RCC 7860 (cell line): ENCODE data around the gene CDKN2B-AS1.

Experiments
- DNase-seq: peaks from one replicate; pipeline ENCODE4 v3.0.0-alpha.2; 2015; ENCODE audit warnings: low spot score
- FAIRE-seq: peaks from 2 replicates; lab custom pipeline; 2012; peaks lifted over from hg19 to GRCh38; lab: Jason Lieb, UNC

The CDKN2B-AS1 gene

GRCh38 chr9:22114956-22115355, 120.4 kb downstream of the CDKN2B-AS1 start:
- FAIRE-seq = no peak
- DNase-seq = no peak

- DNase-seq = no peak
- no peak for FAIRE-seq
These were observed 122.2 kb downstream of the CDKN2B-AS1 start for GRCh38 chr9:22116758-22117157.

DNA sequence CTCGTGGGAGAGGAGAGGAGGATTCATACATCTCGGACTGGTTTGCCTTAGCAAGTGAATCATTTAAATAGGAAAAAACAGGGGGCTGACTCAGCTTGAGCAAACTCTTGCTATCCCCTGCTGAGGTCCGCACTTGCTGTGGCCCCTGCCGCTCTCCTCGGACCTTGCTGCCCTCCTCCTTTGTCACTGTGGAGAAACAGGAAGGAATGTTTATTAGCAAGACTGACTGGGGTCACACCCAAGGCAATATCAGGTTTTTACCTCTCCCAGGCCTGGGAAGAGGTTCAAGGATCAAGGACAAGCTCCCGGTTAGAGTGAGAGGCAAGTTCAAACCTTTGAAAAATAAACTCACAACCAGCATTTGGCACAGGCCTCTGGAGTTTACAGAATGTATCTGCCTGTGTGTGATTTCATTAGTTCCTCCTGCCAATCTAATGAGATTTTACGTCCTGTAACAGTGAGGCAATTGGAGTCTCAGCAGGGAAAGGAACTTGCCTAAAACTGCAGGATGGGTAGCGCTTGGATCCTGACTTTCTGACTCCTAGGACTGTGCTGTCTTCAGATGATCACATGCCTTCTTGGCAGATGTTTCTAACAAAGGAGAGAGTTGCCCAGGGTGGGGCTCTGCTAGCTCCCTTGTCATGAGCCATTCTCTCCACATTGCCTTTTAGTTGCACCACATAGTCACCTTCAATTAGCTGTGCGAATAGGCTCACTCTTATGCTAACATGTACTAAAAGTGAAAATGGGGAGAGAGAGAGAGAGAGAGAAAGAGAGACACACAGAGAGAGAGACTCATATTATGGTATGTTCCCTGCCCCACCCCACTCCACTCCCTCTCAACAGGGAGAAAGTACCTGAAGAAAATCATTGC, 123.2 kb downstream of the CDKN2B-AS1 start:
- FAIRE-seq = no peak
- DNase-seq = no peak

DNA sequence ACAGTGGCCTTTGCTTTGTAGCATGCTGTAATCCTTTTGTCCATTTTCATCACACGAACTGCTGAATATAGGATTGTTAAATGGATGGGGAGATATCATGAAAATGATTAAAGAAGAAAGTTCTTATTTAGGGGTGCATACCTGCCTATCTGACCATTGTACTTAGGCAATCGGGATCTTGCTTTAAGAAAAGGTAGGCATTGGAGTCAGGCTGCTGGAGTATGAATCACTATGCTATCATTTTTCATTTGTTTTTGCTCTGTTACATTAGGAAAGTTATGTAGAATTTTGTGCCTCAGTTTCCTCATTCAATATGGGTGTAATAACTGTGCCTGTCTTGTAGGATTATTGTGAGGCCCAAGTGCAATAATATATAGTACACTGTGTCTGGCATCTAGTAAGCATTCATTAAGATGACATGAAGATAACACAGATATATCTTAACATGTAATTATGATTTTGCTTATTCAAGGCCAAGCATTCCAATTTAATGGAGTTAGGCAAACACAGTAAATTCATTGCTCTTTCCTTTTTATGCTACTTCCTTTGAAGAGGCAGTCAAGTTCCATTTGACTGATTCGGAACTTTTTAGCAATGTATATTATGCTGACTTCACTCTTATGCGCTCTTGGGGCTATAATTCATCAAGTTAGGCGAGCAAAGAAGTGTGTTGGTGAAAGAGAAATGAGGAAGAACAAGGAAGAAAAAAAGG, 124.4 kb downstream of the CDKN2B-AS1 start:
- DNase-seq (no peak), FAIRE-seq (no peak)

DNA sequence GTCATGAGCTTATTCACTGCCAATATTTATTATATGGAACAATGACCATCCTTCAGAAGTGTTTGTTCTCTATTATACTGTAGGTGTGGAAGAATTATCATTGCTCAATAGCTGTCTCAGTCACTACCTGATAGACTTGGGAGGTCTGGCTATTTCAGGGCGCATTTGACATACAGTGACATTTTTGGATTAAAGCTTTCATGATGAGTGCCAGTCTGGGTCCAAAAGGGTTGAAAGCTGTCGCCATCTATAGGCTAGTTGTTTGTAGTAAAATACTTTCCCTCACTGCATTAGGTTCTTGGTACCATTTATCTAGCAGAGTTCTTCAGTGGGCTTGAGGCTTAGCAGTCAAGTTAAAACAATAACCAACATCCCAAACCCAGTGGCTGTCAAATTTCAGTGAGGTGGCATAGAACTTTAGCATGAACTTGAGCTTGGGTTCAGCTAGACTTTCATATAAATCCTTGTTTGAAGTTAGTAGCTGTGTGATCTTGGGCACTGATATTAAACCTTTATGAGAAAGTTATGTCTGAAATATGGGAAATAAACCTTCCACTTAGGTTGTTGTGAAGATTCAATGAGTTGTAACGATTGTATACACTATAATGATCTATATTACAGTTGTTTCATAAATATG, 125.0 kb downstream of the CDKN2B-AS1 start:
- DNase-seq (no peak), FAIRE-seq (no peak)

DNA sequence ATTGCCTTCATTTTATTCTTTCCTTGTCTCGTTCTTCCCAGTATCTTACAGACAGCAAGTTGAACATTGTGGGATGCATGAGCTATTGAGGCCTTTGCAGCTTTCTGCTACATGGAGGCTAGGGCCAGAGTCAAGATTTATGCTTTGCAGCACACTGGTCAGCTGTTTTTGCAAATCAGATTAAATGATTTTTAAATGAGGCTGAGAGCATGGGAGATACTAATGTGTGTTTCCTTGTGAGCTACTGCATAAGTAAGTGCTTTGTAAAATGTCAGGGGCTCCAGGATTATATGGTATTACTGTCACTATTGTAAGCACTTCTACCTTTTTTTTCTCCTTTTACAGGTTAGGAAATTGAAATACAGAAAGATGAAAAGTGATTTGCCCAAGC, 125.6 kb downstream of the CDKN2B-AS1 start:
- DNase-seq (no peak), FAIRE-seq (no peak)

- DNase-seq (no peak), FAIRE-seq (no peak)
These were observed 126.0 kb downstream of the CDKN2B-AS1 start for GRCh38 chr9:22120595-22120994.

DNA sequence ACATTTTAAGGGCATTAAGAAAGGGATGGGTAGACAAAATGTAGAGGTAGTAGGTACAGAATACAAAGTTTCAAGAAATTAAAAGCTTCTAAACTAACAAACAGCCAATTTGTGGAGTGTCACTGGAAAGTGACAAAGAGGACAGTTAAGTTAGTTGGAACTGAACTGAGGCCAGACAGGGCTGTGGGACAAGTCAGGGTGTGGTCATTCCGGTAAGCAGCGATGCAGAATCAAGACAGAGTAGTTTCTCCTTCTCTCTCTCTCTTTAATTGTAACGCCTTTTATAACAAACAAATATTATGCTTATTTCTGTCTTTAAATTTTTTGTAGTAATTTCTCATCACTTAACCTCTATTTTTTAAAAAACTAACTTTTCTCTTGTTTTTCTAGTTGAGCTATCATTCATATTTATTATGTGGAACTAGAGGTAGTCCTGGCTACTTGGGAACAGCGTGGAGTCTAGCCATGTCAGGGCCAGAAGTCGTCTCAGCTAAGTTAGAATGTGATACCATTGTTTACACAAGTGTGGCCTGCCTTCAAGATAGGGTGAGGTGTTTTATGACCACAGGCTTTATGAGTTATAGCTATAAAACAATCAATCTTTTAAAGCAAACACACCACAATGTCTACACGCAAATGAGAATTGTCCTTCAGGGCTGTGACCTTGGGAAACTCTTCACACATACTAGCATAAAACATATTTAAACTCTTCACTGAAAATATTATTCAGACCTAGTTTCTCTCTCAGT, 129.8 kb downstream of the CDKN2B-AS1 start:
- DNase-seq (no peak), FAIRE-seq (no peak)

DNA sequence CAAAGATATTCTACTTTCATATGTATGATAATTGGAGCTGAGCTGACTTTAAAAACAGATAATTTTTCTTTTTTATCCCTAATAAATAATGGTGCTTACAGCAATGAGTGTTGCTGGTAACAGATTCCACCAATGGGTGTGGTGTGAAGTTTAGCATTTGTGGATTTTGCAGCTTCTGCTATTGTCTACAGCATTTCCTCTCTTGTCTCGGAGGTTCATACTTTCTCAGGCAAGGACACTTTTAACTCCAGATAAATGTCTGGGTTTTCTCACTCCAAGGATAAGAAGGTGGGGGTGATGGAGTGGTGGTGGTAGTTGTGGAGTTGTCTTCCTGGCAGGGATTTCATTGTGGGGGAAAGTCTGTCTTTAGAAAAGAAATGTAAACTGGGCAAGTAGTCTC, 134.5 kb downstream of the CDKN2B-AS1 start:
- DNase-seq (no peak), FAIRE-seq (no peak)

- FAIRE-seq (no peak), DNase-seq (no peak)
These were observed 135.0 kb downstream of the CDKN2B-AS1 start for GRCh38 chr9:22129633-22130032.

DNA sequence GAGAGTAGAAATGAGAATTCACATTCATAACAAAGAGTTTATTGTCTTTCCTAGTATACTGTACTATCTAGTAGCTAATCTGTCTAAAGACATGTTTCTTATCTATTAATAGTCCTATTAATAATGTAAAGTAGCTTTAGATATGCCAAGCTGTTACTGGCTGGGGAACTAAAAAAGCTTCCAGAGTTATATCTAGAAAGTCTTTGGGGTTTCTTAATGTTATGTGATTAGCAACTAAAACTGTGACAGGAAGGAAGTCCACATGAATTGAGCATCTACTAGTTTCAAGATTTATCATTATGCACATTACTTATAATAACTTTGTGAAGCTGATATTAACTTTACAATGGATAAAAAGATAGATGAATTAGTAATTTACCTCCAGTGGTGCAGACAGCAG, 137.2 kb downstream of the CDKN2B-AS1 start:
- FAIRE-seq (no peak), DNase-seq (no peak)

GRCh38 chr9:22134390-22134789, 139.8 kb downstream of the CDKN2B-AS1 start:
- FAIRE-seq = no peak
- DNase-seq = no peak

DNA sequence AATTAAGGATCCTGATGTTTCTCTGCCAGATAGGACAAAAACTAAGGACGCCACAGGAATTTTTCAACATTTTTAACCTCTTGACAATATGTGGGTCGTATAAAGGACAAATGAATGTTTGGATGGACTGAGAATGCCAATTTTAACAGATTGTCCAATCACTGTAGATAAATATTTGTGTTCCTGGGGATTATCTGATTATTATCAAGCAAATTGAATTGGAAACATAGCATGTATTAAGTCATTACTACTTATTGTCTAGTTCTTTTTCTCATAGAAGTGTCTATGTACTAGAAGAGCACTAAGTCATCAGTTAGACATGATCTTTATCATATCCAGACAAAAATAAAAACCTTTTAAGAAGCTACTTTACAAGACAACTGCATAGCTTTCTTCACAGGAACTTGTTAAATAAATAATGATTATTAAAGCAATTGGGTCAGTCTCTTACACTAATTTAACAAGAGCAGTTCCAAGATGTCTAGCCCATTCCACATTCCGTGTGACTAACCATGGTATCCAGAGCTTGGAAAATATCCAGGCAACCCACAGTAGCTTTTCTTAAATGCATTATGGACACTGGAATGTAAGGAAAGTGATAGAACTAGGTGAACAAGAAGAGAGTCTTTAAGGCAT, 142.0 kb downstream of the CDKN2B-AS1 start:
- FAIRE-seq = peak; percentile 60

DNA sequence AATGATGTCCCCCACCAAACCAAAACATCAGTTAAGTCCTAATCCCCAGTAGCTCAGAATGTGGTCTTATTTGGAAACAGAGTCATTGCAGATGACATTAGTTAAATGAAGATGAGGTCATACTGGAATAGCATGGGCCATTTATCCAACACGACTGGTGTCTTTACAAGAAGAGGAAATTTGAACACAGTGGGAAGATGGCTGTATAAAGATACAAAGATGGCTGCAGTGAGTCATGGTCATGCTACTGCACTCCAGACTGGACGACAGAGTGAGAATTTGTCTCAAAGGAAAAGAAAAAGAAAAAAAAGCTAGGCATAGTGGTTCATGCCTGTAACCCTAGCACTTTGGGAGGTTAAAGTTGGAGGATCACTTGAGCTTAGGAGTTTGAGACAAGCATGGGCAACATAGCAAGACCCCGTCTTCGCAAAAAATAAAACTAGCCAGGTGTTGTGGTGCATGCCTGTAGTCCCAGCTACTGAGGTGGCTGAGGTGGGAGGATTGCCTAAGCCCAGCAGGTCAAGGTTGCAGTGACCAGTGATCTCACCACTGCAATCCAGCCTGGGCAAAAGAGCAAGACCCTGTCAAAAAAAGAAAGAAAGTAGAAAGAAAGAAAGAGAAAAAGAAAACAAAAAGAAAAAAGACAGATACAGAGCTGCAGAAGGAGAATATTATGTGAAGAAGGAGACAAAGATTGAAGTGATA, 144.5 kb downstream of the CDKN2B-AS1 start:
- no peak for FAIRE-seq
- peak; percentile 2 for DNase-seq

More for the DNA sequence above, 142.0 kb downstream of the CDKN2B-AS1 start:
- DNase-seq = peak; percentile 22

DNA sequence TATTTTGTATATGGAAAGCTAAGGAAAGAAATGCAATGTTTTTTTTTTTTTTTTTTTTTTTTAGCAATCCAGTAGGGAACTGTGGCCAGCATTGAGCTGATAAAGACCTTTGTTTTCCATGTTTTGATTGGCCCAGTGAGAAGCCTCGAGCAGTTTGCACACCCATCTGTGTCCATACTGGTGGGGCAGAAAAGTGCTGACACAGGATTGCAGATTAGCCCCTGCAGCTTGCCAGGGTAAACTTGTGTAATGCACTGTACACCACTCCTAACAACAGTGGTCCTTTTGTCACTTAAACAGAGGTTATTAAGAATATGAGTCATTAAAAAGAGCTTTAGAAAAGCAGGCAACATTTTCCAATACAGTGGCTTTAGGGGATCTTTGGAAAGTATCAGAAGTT, 147.3 kb downstream of the CDKN2B-AS1 start:
- FAIRE-seq = no peak
- DNase-seq = peak; percentile 3

DNA sequence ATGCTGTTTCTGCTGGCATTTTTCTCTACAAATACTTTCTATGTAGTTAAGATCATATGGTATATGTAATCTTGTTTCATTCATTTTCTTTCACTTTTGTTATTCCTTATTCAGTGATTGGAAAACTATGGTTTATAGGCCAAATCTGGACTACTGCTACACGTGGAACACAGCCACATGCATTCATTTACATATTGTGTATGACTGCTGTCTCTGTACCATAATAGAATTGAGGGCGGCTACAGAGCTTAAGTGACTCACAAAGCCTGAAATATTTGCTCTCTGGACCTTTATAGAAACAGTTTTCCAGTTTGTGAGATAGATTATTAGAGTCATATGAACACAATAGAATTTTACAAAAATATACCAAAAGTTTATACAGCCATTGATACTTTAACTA, 148.1 kb downstream of the CDKN2B-AS1 start:
- FAIRE-seq (no peak), DNase-seq (no peak)

DNA sequence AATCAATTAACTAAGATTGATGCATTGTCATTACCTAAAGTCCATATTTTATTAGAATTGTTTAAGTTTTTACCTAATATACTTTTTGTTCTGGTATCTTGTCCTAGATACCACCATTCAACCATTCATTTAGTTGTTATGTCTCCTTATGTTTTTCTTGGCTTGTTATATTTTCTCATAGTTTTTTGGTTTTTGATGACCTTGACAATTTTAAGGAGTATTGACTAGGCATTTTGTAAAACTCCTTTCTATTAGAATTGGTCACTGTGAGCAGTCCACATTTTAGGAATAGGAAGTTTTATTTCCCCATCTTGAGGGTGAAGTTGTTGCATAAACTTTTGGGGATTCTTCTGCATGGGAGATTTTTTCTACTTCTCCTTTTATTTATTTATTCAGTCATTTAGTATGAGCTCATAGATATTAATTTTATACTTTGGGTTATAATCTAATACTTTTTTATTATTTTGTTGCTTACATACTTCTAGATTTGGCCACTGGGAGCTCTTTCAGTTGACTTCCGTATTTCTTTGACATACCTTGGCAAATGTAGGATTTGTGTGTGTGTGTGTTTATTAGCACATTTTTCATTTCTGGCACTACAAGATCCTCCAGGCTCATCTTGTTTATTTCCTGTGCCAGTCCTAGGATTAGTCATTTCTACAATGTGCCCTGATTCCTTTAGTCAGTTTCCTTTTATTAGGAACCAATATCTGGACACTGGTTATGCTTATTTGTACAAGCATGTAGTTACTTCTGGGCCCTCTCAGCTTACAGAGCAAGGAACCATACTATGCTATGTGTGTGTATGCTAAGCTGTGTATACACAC, 149.4 kb downstream of the CDKN2B-AS1 start:
- DNase-seq (no peak), FAIRE-seq (no peak)

- FAIRE-seq (no peak), DNase-seq (peak; percentile 2)
These were observed 152.0 kb downstream of the CDKN2B-AS1 start for GRCh38 chr9:22146604-22147003.
